Inferior parietal cortex (tissue), 1 donor: ENCODE data around the gene COX7A2L.
"Not testable (repeated sequence)": the region's sequence is repeated elsewhere in the genome, so short reads cannot be mapped to it uniquely, and the experiment has no call there.

ENCODE experiments used
- DNase-seq: peaks from one replicate; pipeline ENCODE4 v3.0.0-alpha.2; 2016; ENCODE audit errors: extremely low spot score

Gene COX7A2L, protein sequence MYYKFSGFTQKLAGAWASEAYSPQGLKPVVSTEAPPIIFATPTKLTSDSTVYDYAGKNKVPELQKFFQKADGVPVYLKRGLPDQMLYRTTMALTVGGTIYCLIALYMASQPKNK

DNA sequence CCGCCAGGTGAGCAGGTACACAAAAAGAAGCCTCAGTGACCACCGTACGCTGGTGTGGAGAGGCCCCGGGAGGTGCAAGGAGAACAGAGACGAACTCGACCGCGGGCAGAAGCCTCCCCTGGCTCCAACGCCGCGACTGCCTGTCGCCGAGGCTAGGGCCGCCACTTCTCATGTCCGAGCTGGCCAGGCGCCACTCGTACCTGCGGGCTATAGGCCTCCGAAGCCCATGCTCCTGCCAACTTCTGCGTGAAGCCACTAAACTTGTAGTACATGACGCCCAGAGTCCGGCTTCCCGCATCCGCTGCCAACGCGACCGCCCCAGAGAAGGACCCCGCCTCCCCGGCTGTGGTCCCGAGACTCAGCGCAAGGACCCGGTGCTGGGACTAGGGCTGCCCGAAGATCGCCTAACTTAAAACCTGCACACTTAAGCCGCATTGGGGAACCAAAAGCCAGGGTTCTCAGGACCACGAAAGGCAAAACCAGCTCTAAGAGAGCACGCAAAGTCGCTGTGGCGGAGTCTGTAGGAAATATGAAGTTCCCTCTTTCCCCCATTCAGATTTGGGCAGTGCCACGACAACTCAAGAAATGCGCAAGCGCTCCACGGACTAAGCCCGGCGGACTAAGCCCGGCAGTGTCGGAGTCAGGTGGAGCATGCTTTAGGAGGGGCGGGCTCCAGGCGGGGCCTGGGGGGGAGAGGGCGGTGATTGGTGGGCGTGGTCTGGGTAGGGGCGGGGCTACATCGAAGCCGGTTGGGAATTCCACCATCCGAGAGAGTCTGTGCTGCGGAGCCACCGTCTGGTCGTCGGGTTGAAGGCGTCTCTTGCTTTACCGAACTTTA lies at the start of gene COX7A2L:
TSS of gene COX7A2L (minus strand) at position 328 of the 838 bp plus-strand sequence. CDS start at position 272, 56 bp downstream.
- peak; percentile 97 for DNase-seq

DNA sequence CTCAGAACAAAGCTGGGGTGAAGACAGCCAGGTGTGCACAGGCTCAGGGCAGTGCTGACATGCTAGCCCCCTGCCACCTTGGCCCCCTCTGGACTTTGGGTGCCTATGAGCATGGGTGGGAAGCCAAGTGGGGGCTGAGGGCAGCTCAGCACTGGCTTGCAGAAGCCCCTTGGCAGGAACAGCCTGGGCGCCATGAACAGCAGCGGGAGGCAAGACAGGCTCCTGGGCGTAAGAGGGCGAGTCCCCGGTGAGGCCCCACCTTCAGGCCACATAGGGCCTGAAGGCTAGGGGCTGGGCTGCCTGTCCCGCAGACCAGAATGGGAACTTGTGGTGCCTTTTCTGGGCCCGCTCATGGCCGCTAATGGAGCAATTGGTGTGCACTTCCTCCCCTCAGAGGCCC lies 47.0 kb upstream of the COX7A2L start:
- DNase-seq, result no peak

DNA sequence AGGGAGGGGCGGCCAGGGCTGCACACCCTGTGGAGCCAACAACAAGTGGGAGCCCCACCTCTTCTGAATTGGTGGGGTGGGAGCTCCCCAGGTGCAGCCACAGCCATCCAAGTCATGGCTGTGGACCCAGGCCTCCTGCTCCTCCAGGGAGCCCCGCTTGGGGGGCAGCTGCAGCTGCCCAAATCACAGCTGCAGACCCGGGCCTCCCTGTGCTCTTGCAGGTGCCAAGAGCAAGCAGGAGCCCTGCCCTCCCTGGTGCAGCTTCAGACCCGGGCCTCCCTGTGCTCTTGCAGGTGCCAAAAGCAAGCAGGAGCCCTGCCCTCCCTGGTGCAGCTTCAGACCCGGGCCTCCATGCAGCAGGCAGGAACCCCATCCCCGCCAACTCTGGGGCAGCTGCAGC lies 46.5 kb upstream of the COX7A2L start:
- no peak for DNase-seq

DNA sequence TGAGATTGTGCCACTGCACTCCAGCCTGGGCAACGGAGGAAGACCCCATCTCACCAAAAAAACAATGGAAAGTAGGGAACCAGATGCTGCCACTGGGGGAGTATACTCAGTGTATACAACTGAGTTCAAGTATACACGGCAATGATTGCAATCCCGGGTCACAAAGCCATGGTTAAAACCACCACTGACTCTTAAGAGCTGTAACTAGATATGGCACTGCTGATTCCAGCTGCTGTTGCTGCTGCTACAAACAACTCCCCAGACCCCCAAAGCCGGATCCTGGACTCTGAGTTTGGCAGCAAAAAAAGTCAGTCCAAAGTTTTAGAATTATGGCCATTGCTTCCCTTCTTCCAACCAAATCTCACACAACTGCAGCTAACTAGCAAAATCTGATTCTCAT lies 43.7 kb upstream of the COX7A2L start:
- no peak for DNase-seq

DNA sequence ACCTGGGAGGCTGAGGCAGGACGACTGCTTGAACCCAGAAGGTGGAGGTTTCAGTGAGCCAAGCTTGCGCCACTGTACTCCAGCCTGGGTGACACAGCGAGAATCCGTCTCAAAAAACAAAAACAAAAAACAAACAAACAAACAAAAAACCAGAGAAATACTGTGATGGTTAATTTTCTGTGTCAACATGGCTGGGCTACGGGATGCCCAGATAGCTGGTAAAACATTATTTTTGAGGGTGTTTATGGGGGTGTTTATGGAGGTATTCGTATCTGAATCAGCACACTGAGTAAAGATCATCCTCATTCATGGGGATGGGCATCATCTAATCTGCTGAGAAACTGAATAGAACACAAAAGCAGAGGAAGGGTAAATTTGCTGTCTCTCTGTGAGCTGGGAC lies 40.8 kb upstream of the COX7A2L start:
- no peak for DNase-seq

DNA sequence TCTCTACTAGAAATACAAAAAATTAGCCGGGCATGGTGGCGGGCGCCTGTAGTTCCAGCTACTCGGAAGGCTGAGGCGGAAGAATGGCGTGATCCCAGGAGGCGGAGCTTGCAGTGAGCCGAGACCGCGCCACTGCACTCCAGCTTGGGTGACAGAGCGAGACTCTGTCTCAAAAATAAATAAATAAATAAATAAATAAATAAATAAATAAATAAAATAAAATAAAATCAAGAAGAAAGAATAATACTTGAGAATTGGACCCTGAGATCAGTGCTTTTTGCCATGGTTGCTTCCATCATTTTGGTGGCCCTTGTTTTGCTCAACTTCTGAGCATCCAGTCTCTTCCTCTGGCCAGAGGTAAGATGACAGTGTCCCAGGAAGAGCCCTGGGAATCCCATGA lies 37.0 kb upstream of the COX7A2L start:
- DNase-seq, result not testable (repeated sequence)

DNA sequence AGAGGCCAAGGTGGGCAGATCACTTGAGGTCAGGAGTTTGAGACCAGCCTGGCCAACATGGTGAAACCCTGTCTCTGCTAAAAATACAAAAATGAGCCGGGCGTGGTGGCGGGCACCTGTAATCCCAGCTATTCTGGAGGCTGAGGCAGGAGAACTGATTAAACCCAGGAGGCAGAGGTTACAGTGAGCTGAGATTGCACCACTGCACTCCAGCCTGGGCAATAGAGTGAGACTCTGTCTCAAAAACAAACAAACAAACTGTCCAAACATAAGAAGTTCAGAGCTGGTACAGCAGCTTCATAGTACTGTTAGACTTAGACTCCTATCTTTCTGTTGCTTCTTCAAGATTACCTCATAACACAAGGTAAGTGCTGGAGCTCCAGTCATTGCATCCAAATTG lies 32.3 kb upstream of the COX7A2L start:
- DNase-seq, result not testable (repeated sequence)

DNA sequence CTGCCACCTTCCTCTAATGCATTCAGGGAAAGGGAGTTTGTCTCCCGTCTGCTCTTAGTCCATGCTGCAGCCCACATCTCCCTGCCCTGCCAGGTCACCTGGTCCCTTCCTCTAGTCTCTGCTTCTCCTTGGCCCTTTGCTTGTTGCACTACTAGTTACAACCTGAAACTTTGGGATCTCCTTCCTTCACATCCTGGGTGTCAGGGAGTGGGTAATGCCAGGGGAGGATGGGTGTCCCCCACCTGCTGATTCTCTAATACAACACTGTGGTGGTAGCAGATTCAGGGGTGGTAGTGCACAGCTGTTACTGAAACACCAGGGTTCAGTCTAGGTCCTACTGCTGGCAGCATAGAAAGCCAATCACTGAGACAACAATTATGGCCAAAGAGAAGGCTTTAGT lies 31.2 kb upstream of the COX7A2L start:
- DNase-seq, result no peak

DNA sequence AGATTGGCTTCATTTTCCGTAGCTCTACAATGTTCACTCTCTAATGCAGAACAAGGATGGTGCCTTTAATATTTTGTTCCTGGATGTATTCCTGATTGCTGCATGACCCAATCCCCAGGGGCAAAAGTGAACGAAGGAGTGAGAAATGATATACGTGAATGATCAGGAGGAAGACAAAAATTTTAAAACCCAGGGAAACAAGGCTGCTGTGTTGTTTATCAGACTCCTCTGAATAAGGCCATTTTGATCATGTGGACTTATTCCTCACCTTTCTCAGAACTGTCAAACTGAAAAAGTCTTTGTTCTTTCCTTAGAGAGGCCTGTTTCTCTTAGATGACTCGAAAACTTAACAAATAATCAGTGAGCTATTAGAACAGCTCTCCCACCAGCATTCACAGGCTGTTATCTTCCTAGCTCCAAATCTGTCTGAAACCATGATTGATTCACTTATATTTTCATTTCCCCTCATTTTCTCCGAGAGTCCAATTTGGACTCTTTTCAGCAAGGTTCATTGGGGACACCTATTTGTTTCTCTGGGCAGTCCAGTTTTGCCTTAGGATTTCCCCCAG lies 29.5 kb upstream of the COX7A2L start:
- no peak for DNase-seq

DNA sequence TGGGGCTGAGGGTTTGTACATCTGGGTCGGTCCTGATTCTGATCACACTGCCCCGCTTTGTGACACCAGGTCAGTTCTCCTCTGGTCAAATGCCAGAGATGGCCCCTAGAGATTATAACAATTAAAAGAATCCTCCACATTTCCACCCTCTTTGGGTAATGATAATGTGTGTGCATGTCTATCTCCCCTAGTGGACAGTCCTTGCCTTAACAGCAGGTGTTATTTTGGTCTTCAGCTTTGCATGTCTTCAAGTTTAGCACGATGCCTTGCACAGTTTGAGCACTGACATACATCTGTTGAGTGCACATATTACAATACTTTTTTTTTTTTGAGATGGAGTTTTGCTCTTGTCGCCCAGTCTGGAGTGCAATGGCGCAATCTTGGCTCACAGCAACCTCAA lies 25.7 kb upstream of the COX7A2L start:
- no peak for DNase-seq

DNA sequence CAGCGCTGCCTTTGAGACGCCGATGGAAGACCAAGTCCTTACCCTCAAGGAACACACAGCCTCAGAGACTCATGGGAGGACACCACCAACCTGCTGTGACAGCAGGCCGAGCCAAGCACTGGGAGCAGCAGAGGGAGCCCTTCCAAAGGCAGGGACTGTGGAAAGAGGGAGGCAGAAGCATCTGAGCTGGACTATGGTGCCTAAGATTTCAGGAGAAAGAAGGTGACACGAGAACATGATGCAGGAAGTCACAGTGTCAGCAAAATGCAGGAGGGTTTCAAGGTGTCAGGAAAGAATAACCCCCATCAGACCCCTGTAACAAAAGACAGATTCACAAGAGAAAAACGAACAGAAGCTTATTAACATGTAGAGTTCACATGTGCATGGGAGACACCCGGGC lies 24.2 kb upstream of the COX7A2L start:
- no peak for DNase-seq

DNA sequence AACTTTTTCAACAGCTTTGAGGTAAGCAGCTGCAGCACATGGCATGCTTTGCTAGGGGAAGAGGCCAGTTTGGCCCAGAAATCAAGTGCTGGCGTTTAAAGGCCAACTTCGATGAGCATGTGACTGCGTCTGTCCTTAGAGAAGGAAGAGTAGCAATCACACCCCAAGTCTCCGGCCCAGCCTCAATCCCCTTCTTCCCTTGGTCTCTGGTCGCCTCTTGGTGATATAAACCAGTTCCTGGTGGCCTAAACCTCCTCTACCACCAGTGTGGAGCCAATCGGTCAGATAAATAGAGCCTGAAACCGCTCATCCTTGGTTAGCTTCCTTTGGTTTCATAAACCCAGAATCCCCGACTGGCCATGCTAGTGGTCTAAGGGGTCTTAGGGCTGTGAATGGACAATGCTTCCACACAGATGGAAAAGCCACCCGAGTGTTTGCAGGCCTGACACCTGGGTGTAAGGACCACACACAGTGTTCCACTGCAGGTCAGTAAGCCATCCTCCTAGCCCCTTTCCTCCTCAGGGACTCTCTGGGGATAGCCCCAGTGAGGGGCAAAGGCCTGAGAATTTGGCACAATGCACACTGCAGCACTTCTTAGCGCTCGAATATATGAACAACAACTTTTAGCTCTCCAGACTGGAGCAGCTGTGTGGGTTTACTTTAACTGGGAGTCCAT lies 23.0 kb upstream of the COX7A2L start:
- DNase-seq, result no peak

DNA sequence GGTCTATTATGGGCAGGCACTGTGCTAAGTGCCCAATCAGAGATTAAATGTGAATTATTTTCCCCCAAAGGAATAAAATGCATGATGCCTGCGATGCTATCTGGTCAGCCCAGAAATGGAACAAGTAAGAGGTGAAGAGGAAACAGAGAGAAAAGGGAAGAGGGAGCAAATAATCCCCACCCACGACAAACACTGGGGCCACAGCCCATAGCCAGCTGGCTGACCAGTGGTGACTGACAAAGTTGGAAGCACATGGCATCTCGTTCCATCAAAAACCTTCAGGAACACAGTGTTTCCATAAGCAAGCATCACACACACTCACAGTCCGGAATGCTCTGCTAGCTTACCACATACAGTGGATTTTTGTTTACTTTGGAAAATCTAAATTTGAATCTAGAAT lies 21.1 kb upstream of the COX7A2L start:
- DNase-seq, result no peak

DNA sequence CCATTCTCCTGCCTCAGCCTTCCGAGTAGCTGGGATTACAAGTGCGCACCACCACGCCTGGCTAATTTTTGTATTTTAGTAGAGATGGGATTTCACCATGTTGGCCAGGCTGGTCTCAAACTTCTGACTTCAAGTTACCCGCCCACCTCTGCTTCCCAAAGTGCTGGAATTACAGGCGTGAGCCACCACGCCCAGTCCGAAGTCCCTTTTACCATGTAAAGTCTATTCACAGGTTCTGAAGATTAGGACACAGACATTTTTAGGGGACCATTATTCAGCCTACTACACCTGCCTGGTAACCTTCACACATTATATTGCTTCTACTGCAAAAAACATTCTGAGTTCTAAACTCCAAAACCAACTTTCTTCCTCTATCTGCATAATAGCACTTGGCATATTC lies 19.0 kb upstream of the COX7A2L start:
- DNase-seq, result not testable (repeated sequence)

DNA sequence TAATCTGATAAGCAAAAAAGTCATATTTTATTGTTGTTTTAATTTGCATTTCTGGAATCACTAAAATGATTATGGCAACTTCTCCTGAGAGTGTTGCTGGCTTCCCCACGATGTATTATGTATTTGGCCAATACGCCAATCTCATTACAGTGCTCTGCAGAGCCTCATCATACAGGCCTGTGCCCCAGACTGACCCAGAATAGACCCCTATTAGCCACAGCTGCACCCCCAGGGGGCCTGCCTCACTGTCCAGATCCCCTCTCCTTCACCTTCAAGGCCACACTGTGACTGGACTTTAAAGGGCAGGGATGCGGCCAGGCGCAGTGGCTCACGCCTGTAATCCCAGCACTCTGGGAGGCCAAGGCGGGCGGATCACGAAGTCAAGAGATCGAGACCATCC lies 17.4 kb upstream of the COX7A2L start:
- DNase-seq, result no peak

DNA sequence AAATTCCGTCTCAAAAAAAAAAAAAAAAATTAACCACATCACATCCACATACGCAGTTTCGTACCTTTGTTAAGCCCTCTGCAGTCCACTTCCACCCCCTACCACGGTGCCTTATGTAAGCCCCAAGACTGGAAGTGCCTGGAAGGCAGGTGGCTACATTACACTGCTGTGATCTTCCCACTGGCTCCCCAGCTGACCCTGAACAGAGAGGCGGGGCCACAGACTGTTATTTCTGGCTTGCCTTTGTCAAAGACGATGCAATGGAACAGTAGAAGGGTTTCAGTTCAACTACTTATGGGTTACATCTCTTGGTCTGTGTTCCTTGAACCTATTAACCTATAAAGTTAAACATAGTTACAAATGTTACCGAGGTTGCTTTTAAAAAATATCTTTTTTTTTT lies 15.7 kb upstream of the COX7A2L start:
- no peak for DNase-seq

DNA sequence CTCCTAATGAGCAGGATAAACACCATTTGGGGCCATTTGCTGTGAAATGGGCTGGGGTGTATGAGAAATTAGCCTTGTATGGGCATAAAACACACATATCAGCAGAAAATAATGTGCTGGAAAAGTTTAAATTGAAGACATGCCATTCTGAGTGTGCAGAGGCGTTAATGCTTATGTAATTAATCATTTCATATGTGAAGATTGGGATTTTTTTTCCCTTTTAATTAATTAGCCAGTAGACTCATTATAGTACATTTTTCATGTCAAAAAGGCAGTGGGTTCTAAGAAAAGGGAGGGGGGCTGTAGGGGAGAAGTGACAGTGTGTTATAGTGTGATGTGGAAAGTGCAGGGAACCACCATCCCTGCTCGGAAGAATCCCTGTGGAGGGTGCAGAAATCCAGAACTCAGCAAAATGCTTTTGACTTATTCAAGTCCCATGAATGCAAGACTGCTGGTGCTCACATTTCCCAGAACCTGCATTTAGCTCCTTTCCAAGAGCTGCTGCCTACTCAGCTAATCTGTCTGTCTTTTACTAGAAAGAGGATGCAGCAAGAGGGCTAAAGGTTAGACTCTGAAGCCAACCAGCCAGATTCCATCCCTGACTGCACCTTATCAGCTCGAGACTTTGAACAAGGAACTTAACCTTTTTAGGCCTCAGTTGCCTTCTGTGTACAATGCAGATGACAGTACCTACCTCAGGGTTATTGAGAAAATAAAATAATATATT lies 11.6 kb upstream of the COX7A2L start:
- no peak for DNase-seq

DNA sequence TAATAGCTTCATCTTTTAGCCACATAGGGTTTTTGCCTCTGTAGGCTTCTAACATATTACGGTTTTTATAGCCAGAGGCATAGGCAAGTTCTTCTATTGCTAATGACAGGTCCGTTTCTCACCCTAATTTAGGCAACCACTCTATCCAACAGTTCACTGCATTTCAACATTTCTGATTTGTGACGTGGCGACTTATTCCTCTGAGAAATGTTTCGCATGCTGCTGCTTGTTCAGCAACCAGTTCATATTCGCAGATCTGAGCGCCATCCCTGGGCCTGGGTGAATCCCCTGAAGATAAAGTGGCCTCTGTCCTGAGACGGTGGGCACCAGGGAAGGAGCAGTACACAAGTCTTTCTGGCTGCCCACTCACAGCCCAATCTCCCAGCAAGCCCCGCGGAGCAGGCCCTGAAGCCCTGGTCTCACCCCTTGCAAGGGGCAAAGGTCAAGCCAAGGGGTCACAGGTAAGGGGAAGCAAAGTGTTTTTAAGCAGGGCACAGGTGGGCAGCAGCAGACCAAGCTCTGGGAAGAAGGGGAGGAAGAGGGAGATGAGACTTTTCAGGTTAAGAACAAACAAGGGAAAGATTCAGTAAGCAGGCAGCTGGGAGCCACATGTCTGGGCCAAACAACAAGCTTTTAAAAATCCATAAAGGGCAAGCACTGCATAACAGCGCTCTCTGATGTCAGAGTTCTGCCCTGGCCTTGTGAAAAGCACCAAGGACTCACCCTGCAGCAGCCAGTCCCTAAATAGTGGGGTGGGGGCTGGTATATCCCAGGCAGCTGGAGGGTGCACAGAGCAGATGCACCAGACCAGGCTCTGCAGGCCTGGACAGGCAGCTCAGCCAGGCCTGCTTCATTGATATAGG lies 10.8 kb upstream of the COX7A2L start:
- DNase-seq, result no peak

DNA sequence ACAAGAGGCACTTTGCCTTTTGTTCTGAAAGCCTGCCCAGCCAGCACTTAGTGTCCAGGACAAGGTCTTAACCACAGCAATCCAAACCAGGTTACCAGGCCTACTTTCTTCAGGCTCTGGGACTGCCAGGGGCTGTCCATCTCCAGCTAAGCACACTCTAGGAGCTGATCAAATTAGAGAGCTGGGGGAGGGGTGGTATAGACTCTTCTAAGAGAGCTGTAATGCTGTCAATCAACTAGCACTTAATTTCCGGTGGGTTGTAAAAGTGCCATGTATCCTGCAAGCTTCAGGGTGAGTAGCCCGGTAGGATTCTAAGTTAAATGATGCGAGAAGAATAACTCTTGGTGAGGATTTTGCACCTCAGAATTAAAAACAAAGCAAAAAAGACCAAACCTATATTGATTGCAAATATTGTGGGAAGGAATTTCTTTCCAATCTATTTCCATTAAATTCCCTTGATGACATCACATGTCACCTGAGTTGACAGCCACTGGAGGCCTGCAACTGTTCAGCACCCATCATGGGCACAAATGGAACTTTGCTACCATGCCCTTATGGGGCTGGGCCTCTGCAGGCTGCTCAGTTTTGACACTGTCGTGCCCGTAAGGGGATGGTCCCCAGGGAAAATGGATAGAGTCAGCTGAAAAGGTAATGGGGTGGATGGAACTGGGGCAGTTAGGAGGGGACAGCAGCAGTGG lies 8.7 kb upstream of the COX7A2L start:
- no peak for DNase-seq

DNA sequence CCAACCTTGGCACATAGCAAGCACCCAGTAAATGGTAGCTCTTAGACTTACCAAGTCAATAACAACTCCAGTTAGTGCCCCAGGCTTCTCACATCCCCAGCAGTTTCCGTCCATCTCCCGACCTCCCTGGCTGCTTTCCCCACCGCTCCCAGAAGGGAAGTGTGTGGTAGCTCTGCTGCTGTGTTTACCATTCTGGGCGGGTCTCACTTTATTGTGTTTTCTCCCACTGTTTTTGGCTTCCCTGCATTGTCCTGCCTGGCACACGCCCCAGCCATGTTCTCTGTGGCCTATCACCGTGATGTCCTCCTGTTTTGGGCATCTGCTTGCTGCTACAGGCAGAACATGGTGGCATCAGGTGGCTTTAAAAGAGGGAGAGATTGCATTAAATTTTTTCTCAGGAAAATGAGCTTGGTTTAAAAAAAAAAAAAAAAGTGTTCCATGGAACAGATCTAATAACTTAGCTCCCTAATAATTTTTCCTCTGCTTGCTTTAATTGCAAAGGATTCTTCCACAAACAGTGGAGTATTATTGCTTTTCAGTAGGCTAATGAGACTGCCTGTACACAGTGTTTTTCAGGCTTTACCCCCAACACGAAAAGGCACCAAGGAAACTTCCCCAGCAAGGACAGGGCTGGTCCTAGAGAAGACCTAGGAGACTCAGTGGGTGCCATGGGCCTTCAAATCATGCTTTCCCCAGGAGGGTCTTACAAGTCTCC lies 8.0 kb upstream of the COX7A2L start:
- DNase-seq, result no peak
